Measurements from ENCODE around the gene PJVK.

DNA sequence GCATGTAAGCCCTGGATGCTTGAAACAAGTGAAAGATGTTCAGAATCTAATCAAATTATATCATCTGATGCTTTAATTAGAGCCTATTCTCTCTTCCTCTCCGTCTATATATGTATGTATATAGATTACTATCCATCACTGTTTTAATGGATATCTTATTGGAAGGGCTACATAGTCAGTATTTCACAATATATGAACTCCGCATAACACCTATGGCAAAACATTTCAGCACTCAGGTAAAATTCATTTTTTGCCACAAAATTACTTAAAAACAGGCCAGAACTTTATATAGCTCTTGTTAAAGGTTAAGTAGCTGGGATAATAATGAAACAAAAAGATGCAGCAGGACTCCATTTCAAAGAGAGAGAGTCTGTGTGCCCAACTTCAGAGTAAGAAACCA lies 1.2 kb downstream of the PJVK start:
- TF ChIP-seq, protein P1, sequence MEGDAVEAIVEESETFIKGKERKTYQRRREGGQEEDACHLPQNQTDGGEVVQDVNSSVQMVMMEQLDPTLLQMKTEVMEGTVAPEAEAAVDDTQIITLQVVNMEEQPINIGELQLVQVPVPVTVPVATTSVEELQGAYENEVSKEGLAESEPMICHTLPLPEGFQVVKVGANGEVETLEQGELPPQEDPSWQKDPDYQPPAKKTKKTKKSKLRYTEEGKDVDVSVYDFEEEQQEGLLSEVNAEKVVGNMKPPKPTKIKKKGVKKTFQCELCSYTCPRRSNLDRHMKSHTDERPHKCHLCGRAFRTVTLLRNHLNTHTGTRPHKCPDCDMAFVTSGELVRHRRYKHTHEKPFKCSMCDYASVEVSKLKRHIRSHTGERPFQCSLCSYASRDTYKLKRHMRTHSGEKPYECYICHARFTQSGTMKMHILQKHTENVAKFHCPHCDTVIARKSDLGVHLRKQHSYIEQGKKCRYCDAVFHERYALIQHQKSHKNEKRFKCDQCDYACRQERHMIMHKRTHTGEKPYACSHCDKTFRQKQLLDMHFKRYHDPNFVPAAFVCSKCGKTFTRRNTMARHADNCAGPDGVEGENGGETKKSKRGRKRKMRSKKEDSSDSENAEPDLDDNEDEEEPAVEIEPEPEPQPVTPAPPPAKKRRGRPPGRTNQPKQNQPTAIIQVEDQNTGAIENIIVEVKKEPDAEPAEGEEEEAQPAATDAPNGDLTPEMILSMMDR (IDR thresholded peaks at IDR 0.05): no peak
- TF ChIP-seq POLR2A (IDR thresholded peaks at IDR 0.05) (no peak), EP300 (IDR thresholded peaks at IDR 0.05) (no peak)
